ENCODE data around the gene MRPS14. TPM values are rescaled to one million over a fixed set of nuclear protein-coding genes. Genes with fewer than 3 reads are reported as not detected.

Gene MRPS14
- total and polyA plus RNA-seq, 2 of the 4 experiments (the other 2 are of a cell fraction), result 22.0 to 23.1 TPM

- TF ChIP-seq USF2 (IDR thresholded peaks at IDR 0.05; ENCODE audit: low read depth, low read length) (peak; percentile 93), MXI1 (IDR thresholded peaks at IDR 0.05; ENCODE audit: borderline replicate concordance, low read depth, low read length) (peak; percentile 48; the same call in 1 of the 2 replicates)
Observed at GRCh38 chr1:174999216-174999935, 23.8 kb downstream of the MRPS14 start (continued).

Measured in IMR-90 (cell line).